Liver (tissue), 9 donors: Measurements from ENCODE around the gene DUSP3. TPM values are rescaled to one million over a fixed set of nuclear protein-coding genes. Genes with fewer than 3 reads are reported as not detected.

Experiments used
- DNase-seq: peaks from one replicate; pipeline ENCODE4 v3.0.0-alpha.2; 2017; ENCODE audit warnings: low spot score
- H3K27ac ChIP-seq, 2 donors: one replicate each; pipeline ENCODE4 v1.7.0; 2013; ENCODE audit warnings: inconsistent platforms in 2 of 2, low read length in 2 of 2, control low read depth in 1 of 2, low read depth in 1 of 2, mild to moderate bottlenecking in 1 of 2
- H3K27me3 ChIP-seq, 4 donors: one replicate each; pipeline versions ENCODE4 v1.6.1 to v1.7.0; 2013; ENCODE audit warnings: low read length in 3 of 4, inconsistent platforms in 1 of 4, mild to moderate bottlenecking in 1 of 4, moderate library complexity in 1 of 4; ENCODE audit not compliant: control insufficient read depth in 4 of 4, insufficient read depth in 4 of 4
- H3K36me3 ChIP-seq, 4 donors: one replicate each; pipeline versions ENCODE4 v1.6.1 to v1.7.0; 2013; ENCODE audit warnings: low read length in 3 of 4, mild to moderate bottlenecking in 3 of 4, low read depth in 1 of 4, moderate library complexity in 1 of 4; ENCODE audit not compliant: control insufficient read depth in 4 of 4, insufficient read depth in 3 of 4
- H3K4me1 ChIP-seq, 4 donors: one replicate each; pipeline versions ENCODE4 v1.6.1 to v1.7.0; 2013; ENCODE audit warnings: low read length in 3 of 4, mild to moderate bottlenecking in 3 of 4, moderate library complexity in 1 of 4; ENCODE audit not compliant: control insufficient read depth in 4 of 4, insufficient read depth in 4 of 4
- H3K4me3 ChIP-seq, 3 donors: one replicate each; pipeline versions ENCODE4 v1.6.1 to v1.7.0; 2013; ENCODE audit warnings: low read length in 3 of 3, control low read depth in 1 of 3, low read depth in 1 of 3, mild to moderate bottlenecking in 1 of 3
- H3K9ac ChIP-seq, 2 donors: one replicate each; pipeline ENCODE4 v1.7.0; 2013; ENCODE audit warnings: low read length in 2 of 2, mild to moderate bottlenecking in 2 of 2, moderate library complexity in 2 of 2, control low read depth in 1 of 2, low read depth in 1 of 2
- H3K9me3 ChIP-seq, 4 donors: one replicate each; pipeline versions ENCODE4 v1.6.1 to v1.7.0; 2013; ENCODE audit warnings: low read length in 3 of 4; ENCODE audit not compliant: control insufficient read depth in 4 of 4
- CTCF ChIP-seq: fragments of 150-350 bp; IDR thresholded peaks from 2 replicates; pipeline ENCODE4 v1.5.1; 2017; ENCODE audit warnings: improper control_type of control experiment, low read depth, low read length; ENCODE audit not compliant: missing input control
- EGR1 ChIP-seq, 2 donors: IDR thresholded peaks; 2 replicates each; pipeline ENCODE4 v1.6.1; 2016 to 2018; ENCODE audit warnings: antibody characterized with exemption in 2 of 2, low read depth in 2 of 2
- FOXA1 ChIP-seq: IDR thresholded peaks from 2 replicates; pipeline ENCODE4 v1.6.1; 2016; ENCODE audit warnings: antibody characterized with exemption
- FOXA2 ChIP-seq: IDR thresholded peaks from 2 replicates; pipeline ENCODE4 v1.6.1; 2016; ENCODE audit warnings: antibody characterized with exemption
- GABPA ChIP-seq, 2 donors: IDR thresholded peaks in 1 of 2; conservative IDR thresholded peaks in 1 of 2; 2 replicates each; pipeline ENCODE4 v1.6.1; 2016; ENCODE audit warnings: antibody characterized with exemption in 2 of 2, mild to moderate bottlenecking in 1 of 2, moderate library complexity in 1 of 2
- HNF4A ChIP-seq, 2 donors: conservative IDR thresholded peaks; 2 replicates each; pipeline ENCODE4 v1.6.1; 2016; ENCODE audit warnings: antibody characterized with exemption in 2 of 2, mild to moderate bottlenecking in 2 of 2
- HNF4G ChIP-seq: IDR thresholded peaks from 2 replicates; pipeline ENCODE4 v1.6.1; 2016; ENCODE audit warnings: antibody characterized with exemption
- JUND ChIP-seq, 2 donors: IDR thresholded peaks; 2 replicates each; pipeline ENCODE4 v1.6.1; 2016; ENCODE audit warnings: antibody characterized with exemption in 2 of 2
- MAX ChIP-seq: IDR thresholded peaks from 2 replicates; pipeline ENCODE4 v1.6.1; 2016; ENCODE audit warnings: antibody characterized with exemption
- NR2F2 ChIP-seq: IDR thresholded peaks from 2 replicates; pipeline ENCODE4 v1.6.1; 2016; ENCODE audit warnings: antibody characterized with exemption
- RAD21 ChIP-seq, 2 donors: IDR thresholded peaks; 2 replicates each; pipeline ENCODE4 v1.6.1; 2016; ENCODE audit warnings: antibody characterized with exemption in 2 of 2, mild to moderate bottlenecking in 2 of 2
- REST ChIP-seq: IDR thresholded peaks from 2 replicates; pipeline ENCODE4 v1.6.1; 2016; ENCODE audit warnings: antibody characterized with exemption, mild to moderate bottlenecking
- RXRA ChIP-seq, 2 donors: IDR thresholded peaks; 2 replicates each; pipeline ENCODE4 v1.6.1; 2017 to 2018; ENCODE audit warnings: antibody characterized with exemption in 2 of 2, mild to moderate bottlenecking in 1 of 2
- SP1 ChIP-seq: IDR thresholded peaks from 2 replicates; pipeline ENCODE4 v1.6.1; 2018; ENCODE audit warnings: antibody characterized with exemption, mild to moderate bottlenecking
- TAF1 ChIP-seq: conservative IDR thresholded peaks from 2 replicates; pipeline ENCODE4 v1.6.1; 2016; ENCODE audit warnings: antibody characterized with exemption, mild to moderate bottlenecking
- YY1 ChIP-seq: IDR thresholded peaks from 2 replicates; pipeline ENCODE4 v1.6.1; 2016; ENCODE audit warnings: antibody characterized with exemption, mild to moderate bottlenecking
- ZBTB33 ChIP-seq: IDR thresholded peaks from 2 replicates; pipeline ENCODE4 v1.6.1; 2016; ENCODE audit warnings: antibody characterized with exemption
- WGBS: extraction: QIAGEN DNeasy Blood & Tissue Kit; methylation state at CpG from one replicate; pipeline ENCODE4 v1.1.7; 2013; 5-methylcytosine and 5-hydroxymethylcytosine counted together
- polyA plus RNA-seq, 2 donors: library from polyadenylated mRNA; stranded (reverse) in 1 of 2; unstranded in 1 of 2; fragments of 200-250 nt in 1 of 2; fragments of >200 nt in 1 of 2; fragmentation: Nextera tagmentation in 1 of 2; extraction: Ambion mirVana in 1 of 2; gene quantifications; one replicate each; pipeline versions ENCODE4 v1.2.1 to v1.2.3, GENCODE V29; 2013 to 2015
- total RNA-seq, 2 donors: library from RNA; depleted of rRNA; stranded (reverse); fragments of >200 nt; gene quantifications; one replicate each; pipeline ENCODE4 v1.2.3, GENCODE V29; 2014
- donor health status: healthy.
- donor health status: healthy.
- donor health status: healthy.
- donor health status: healthy.
- donor health status: healthy.

DUSP3 gene
- total and polyA plus RNA-seq, 4 donors: 30.4 to 104 (median 60.8) TPM

- TF ChIP-seq CTCF (no peak), SP1 (no peak)
Observed at GRCh38 chr17:43814714-43815113, 35.9 kb upstream of the DUSP3 start (continued).

GRCh38 chr17:43814026-43814425, 35.2 kb upstream of the DUSP3 start:
- Histone ChIP-seq H3K4me3 (no peak overlapping the region), H3K9me3 (no peaks in the 10 kb centered on the region), H3K36me3 (no peaks in the 10 kb centered on the region), H3K27ac (no peak overlapping the region), H3K27me3 (no peaks in the 10 kb centered on the region), H3K4me1 (no peaks in the 10 kb centered on the region), H3K9ac (no peak overlapping the region)
- TF ChIP-seq EGR1 (IDR thresholded peaks at IDR 0.05; ENCODE audit: low read depth in 2 of 2) (no peak), FOXA1 (no peak), CTCF (no peak), REST (no peak), YY1 (no peak), RXRA (IDR thresholded peaks at IDR 0.05) (no peak), MAX (no peak), SP1 (no peak), RAD21 (IDR thresholded peaks at IDR 0.05) (no peak), NR2F2 (no peak), FOXA2 (no peak), JUND (IDR thresholded peaks at IDR 0.05) (no peak), TAF1 (no peak), ZBTB33 (no peak), HNF4A (conservative IDR thresholded peaks at IDR 0.05) (no peak), HNF4G (no peak), GABPA (IDR thresholded peaks at IDR 0.05 in 1 of 2, conservative IDR thresholded peaks at IDR 0.05 in 1 of 2) (no peak)
- no peak for DNase-seq
- 91% methylated on average over 12 of the region's 12 CpGs for WGBS
